HCT116 (cell line): Measurements from ENCODE around the gene TMEM30A. TPM values are rescaled to one million over a fixed set of nuclear protein-coding genes. Genes with fewer than 3 reads are reported as not detected.

Experiments used
- ATAC-seq: fragments of 200-7000 bp; cut with Tn5 transposase; 2 replicates; pipeline ENCODE4 v1.9.1; 2020; ENCODE audit warnings: mild to moderate bottlenecking, moderate library complexity
- BruUV-seq: library from RNA; stranded (reverse); fragments of 400-500 nt; replicated peaks from 2 replicates; lab custom pipeline; 2021; lab: Mats Ljungman, UMichigan
- CTCF ChIA-PET: fragments of 300-600 bp; sonication (Branson Sonifier 250); formaldehyde crosslinking; loops from one replicate; lab custom pipeline; 2021; ENCODE audit warnings: antibody characterized with exemption; lab: Charles Lee
- POLR2A ChIA-PET: fragments of 300-600, 350-600 bp; sonication (Branson Sonifier 250); formaldehyde crosslinking; loops from one replicate; lab custom pipeline; 2021; ENCODE audit warnings: antibody characterized with exemption; lab: Charles Lee
- RAD21 ChIA-PET, 2 experiments: fragments of 300-600 bp; sonication (Branson Sonifier 250); formaldehyde crosslinking; loops; one replicate each; lab custom pipeline; 2023; ENCODE audit warnings: low total read pairs in 2 of 2; ENCODE audit not compliant: uncharacterized antibody in 2 of 2, unreplicated experiment in 2 of 2, low non-redundant PET in 1 of 2; lab: Charles Lee
- DNase-seq: peaks from one replicate; pipeline ENCODE4 v3.0.0-alpha.2; 2010; ENCODE audit warnings: low read depth, low spot score
- H2AFZ ChIP-seq: fragments of 200-600 bp; shearing (Covaris generic), sonication (generic); 2 replicates; pipeline ENCODE4 v1.6.1; 2017; ENCODE audit warnings: low read depth, mixed run types, mixed read lengths, antibody characterized with exemption, low read length; ENCODE audit not compliant: poor library complexity, severe bottlenecking
- H3K27ac ChIP-seq: 2 replicates; pipeline ENCODE4 v1.5.1; 2012; ENCODE audit warnings: low read depth, low read length
- H3K27me3 ChIP-seq: fragments of 200-600 bp; sonication (generic); 2 replicates; pipeline ENCODE4 v1.6.1; 2016; ENCODE audit warnings: mixed run types, low read length, mixed read lengths; ENCODE audit not compliant: insufficient read depth
- H3K36me3 ChIP-seq, 2 experiments: fragments of 200-500 bp in 1 of 2; fragments of 200-600 bp in 1 of 2; sonication (Bioruptor generic) in 1 of 2; sonication (generic) in 1 of 2; 2 replicates each; pipeline versions ENCODE4 v1.5.1 to v1.6.1; 2014 to 2016; ENCODE audit warnings: low read length in 2 of 2, inconsistent platforms in 1 of 2, mixed read lengths in 1 of 2, mixed run types in 1 of 2; ENCODE audit not compliant: insufficient read depth in 2 of 2, control insufficient read depth in 1 of 2
- H3K4me1 ChIP-seq, 2 experiments: fragments of 200-600 bp in 1 of 2; sonication (generic) in 1 of 2; 2 replicates each; pipeline versions ENCODE4 v1.5.1 to v1.6.1; 2012 to 2017; ENCODE audit warnings: low read length in 2 of 2, inconsistent platforms in 1 of 2, mild to moderate bottlenecking in 1 of 2, mixed read lengths in 1 of 2, mixed run types in 1 of 2, moderate library complexity in 1 of 2; ENCODE audit not compliant: insufficient read depth in 2 of 2, control insufficient read depth in 1 of 2
- H3K4me2 ChIP-seq: fragments of 200-600 bp; sonication (generic); 2 replicates; pipeline ENCODE4 v1.6.1; 2017; ENCODE audit warnings: mixed run types, low read length, mixed read lengths
- H3K4me3 ChIP-seq, 2 experiments: fragments of 200-600 bp in 1 of 2; sonication (generic) in 1 of 2; replicated peaks in 1 of 2; 2 replicates each; pipeline ENCODE4 v1.5.1; 2011 to 2016; ENCODE audit warnings: low read length in 2 of 2, control low read depth in 1 of 2, low read depth in 1 of 2, mild to moderate bottlenecking in 1 of 2, mixed read lengths in 1 of 2, mixed run types in 1 of 2
- H3K79me2 ChIP-seq: fragments of 200-600 bp; sonication (generic); 2 replicates; pipeline ENCODE4 v1.6.1; 2017; ENCODE audit warnings: mild to moderate bottlenecking, mixed run types, low read length, moderate library complexity, mixed read lengths; ENCODE audit not compliant: insufficient read depth
- H3K9ac ChIP-seq: fragments of 200-600 bp; sonication (generic); 2 replicates; pipeline ENCODE4 v1.6.1; 2016; ENCODE audit warnings: low read length, mixed read lengths
- H3K9me2 ChIP-seq: fragments of 200-600 bp; sonication (generic), shearing (Covaris generic); 2 replicates; pipeline ENCODE4 v1.6.1; 2017; ENCODE audit warnings: mixed run types, mild to moderate bottlenecking, moderate library complexity; ENCODE audit not compliant: insufficient read depth
- H3K9me3 ChIP-seq, 2 experiments: fragments of 200-500 bp in 1 of 2; fragments of 200-600 bp in 1 of 2; sonication (Bioruptor generic) in 1 of 2; sonication (generic) in 1 of 2; 2 replicates each; pipeline ENCODE4 v1.6.1; 2014 to 2017; ENCODE audit warnings: low read length in 2 of 2, mixed read lengths in 2 of 2, inconsistent platforms in 1 of 2, low read depth in 1 of 2, mild to moderate bottlenecking in 1 of 2, mixed run types in 1 of 2, moderate library complexity in 1 of 2; ENCODE audit not compliant: control insufficient read depth in 1 of 2, insufficient read depth in 1 of 2
- H4K20me1 ChIP-seq: fragments of 200-600 bp; sonication (generic), shearing (Covaris generic); 2 replicates; pipeline ENCODE4 v1.6.1; 2017; ENCODE audit warnings: mixed run types, mild to moderate bottlenecking, moderate library complexity; ENCODE audit not compliant: insufficient read depth
- CBX3 ChIP-seq: IDR thresholded peaks from 2 replicates; pipeline ENCODE4 v1.6.1; 2012; ENCODE audit warnings: low read depth
- CEBPB ChIP-seq: IDR thresholded peaks from 2 replicates; pipeline ENCODE4 v1.6.1; 2012; ENCODE audit warnings: low read depth
- EZH2 ChIP-seq: fragments of 200-600 bp; sonication (generic); IDR thresholded peaks from 2 replicates; pipeline ENCODE4 v1.6.1; 2017; ENCODE audit warnings: antibody characterized with exemption, mixed run types
- EZH2phosphoT487 ChIP-seq: fragments of 200-600 bp; IDR thresholded peaks from 2 replicates; pipeline ENCODE4 v1.6.1; 2018; ENCODE audit warnings: antibody characterized with exemption, borderline replicate concordance
- FOSL1 ChIP-seq: IDR thresholded peaks from 2 replicates; pipeline ENCODE4 v1.6.1; 2012; ENCODE audit warnings: low read depth
- JUND ChIP-seq: IDR thresholded peaks from 2 replicates; pipeline ENCODE4 v1.6.1; 2012
- MAX ChIP-seq: IDR thresholded peaks from 2 replicates; pipeline ENCODE4 v1.6.1; 2012
- RAD21 ChIP-seq: IDR thresholded peaks from 2 replicates; pipeline ENCODE4 v1.6.1; 2012; ENCODE audit warnings: low read depth, mild to moderate bottlenecking
- SP1 ChIP-seq: IDR thresholded peaks from 2 replicates; pipeline ENCODE4 v1.6.1; 2012; ENCODE audit warnings: low read depth
- YY1 ChIP-seq: IDR thresholded peaks from 2 replicates; pipeline ENCODE4 v1.6.1; 2011; ENCODE audit warnings: low read length, low read depth, moderate library complexity, mild to moderate bottlenecking; ENCODE audit not compliant: insufficient replicate concordance; ENCODE audit errors: extremely low read depth
- ZNF274 ChIP-seq: fragments of 200-500 bp; sonication (Bioruptor generic); IDR thresholded peaks from 2 replicates; pipeline ENCODE4 v1.6.1; 2014; ENCODE audit warnings: mild to moderate bottlenecking, low read depth, low read length, inconsistent platforms
- intact Hi-C: fragments of 100-400 bp; cut with micrococcal nuclease; formaldehyde crosslinking; loops from 2 replicates; pipeline ENCODE4 v1.10.0; 2022
- total RNA-seq: library from RNA; stranded (reverse); gene quantifications from one replicate; pipeline ENCODE4 v1.2.1, GENCODE V29; 2021; ENCODE audit not compliant: unreplicated experiment
- TF ChIP-seq, protein P1 (sequence below): IDR thresholded peaks from 2 replicates; pipeline ENCODE4 v1.6.1; 2011; ENCODE audit warnings: mild to moderate bottlenecking, low read length, moderate library complexity; ENCODE audit not compliant: insufficient replicate concordance; ENCODE audit errors: extremely low read depth
- TF ChIP-seq, protein P2 (sequence below), 3 experiments: fragments of 200-600 bp in 1 of 3; sonication (generic) in 1 of 3; IDR thresholded peaks in 2 of 3; conservative IDR thresholded peaks in 1 of 3; 2 replicates each; pipeline ENCODE4 v1.5.1; 2012 to 2017; ENCODE audit warnings: low read depth in 2 of 3, low read length in 2 of 3, antibody characterized with exemption in 1 of 3, borderline replicate concordance in 1 of 3, control low read depth in 1 of 3, mild to moderate bottlenecking in 1 of 3, mixed read lengths in 1 of 3, mixed run types in 1 of 3, moderate library complexity in 1 of 3; ENCODE audit not compliant: insufficient read depth in 1 of 3
- TF ChIP-seq, protein P3 (sequence below): IDR thresholded peaks from 2 replicates; pipeline ENCODE4 v1.6.1; 2012; ENCODE audit warnings: low read depth

The TMEM30A gene
- total RNA-seq, 1 experiment from 2014 or later = 73.4 TPM

DNA sequence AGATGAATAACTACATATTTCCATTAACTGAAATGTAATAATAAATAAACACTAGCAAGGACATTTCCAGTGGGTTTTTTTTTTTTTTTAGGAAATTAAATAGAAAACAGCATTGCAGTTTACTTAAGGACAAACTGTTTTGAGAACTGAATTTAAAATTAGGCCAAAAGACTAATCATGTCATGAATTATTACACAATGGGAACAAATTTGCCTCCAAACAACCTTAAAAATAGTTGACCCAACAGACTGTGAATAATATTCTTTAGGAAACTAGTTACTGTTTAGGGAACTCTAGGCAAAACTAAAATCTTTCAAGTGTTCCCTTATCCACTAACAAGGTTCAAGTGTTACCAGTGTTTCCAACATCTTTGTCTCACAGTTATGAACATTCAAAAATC lies 62.3 kb downstream of the TMEM30A start:
- H3K27ac ChIP-seq = no peak overlapping the region
- RAD21 ChIA-PET = no interaction called here
- TF ChIP-seq JUND (no peak), CBX3 (no peak), SP1 (no peak), ZNF274 (no peak), EZH2 (no peak), RAD21 (no peak), CEBPB (no peak), EZH2phosphoT487 (no peak), YY1 (no peak), FOSL1 (no peak), MAX (no peak)
- TF ChIP-seq, protein P1, sequence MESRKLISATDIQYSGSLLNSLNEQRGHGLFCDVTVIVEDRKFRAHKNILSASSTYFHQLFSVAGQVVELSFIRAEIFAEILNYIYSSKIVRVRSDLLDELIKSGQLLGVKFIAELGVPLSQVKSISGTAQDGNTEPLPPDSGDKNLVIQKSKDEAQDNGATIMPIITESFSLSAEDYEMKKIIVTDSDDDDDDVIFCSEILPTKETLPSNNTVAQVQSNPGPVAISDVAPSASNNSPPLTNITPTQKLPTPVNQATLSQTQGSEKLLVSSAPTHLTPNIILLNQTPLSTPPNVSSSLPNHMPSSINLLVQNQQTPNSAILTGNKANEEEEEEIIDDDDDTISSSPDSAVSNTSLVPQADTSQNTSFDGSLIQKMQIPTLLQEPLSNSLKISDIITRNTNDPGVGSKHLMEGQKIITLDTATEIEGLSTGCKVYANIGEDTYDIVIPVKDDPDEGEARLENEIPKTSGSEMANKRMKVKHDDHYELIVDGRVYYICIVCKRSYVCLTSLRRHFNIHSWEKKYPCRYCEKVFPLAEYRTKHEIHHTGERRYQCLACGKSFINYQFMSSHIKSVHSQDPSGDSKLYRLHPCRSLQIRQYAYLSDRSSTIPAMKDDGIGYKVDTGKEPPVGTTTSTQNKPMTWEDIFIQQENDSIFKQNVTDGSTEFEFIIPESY = no peak
- TF ChIP-seq, protein P2, sequence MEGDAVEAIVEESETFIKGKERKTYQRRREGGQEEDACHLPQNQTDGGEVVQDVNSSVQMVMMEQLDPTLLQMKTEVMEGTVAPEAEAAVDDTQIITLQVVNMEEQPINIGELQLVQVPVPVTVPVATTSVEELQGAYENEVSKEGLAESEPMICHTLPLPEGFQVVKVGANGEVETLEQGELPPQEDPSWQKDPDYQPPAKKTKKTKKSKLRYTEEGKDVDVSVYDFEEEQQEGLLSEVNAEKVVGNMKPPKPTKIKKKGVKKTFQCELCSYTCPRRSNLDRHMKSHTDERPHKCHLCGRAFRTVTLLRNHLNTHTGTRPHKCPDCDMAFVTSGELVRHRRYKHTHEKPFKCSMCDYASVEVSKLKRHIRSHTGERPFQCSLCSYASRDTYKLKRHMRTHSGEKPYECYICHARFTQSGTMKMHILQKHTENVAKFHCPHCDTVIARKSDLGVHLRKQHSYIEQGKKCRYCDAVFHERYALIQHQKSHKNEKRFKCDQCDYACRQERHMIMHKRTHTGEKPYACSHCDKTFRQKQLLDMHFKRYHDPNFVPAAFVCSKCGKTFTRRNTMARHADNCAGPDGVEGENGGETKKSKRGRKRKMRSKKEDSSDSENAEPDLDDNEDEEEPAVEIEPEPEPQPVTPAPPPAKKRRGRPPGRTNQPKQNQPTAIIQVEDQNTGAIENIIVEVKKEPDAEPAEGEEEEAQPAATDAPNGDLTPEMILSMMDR (IDR thresholded peaks at IDR 0.05 in 2 of 3, conservative IDR thresholded peaks at IDR 0.05 in 1 of 3; ENCODE audit: borderline replicate concordance in 1 of 3, insufficient read depth in 1 of 3, low read depth in 2 of 3, low read length in 2 of 3) = no peak
- TF ChIP-seq, protein P3, sequence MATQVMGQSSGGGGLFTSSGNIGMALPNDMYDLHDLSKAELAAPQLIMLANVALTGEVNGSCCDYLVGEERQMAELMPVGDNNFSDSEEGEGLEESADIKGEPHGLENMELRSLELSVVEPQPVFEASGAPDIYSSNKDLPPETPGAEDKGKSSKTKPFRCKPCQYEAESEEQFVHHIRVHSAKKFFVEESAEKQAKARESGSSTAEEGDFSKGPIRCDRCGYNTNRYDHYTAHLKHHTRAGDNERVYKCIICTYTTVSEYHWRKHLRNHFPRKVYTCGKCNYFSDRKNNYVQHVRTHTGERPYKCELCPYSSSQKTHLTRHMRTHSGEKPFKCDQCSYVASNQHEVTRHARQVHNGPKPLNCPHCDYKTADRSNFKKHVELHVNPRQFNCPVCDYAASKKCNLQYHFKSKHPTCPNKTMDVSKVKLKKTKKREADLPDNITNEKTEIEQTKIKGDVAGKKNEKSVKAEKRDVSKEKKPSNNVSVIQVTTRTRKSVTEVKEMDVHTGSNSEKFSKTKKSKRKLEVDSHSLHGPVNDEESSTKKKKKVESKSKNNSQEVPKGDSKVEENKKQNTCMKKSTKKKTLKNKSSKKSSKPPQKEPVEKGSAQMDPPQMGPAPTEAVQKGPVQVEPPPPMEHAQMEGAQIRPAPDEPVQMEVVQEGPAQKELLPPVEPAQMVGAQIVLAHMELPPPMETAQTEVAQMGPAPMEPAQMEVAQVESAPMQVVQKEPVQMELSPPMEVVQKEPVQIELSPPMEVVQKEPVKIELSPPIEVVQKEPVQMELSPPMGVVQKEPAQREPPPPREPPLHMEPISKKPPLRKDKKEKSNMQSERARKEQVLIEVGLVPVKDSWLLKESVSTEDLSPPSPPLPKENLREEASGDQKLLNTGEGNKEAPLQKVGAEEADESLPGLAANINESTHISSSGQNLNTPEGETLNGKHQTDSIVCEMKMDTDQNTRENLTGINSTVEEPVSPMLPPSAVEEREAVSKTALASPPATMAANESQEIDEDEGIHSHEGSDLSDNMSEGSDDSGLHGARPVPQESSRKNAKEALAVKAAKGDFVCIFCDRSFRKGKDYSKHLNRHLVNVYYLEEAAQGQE = no peak
- TF ChIP-seq, all 23 proteins: peak for 0
- no TSS peak for BruUV-seq
- ChIA-PET CTCF (no interaction called here), POLR2A (no interaction called here)
- Histone ChIP-seq H3K79me2 (no peaks in the 10 kb centered on the region), H3K9me2 (no peaks in the 10 kb centered on the region), H4K20me1 (no peaks in the 10 kb centered on the region), H2AFZ (no peak overlapping the region), H3K4me3 (no peak overlapping the region), H3K36me3 (no peaks in the 10 kb centered on the region), H3K9ac (no peak overlapping the region), H3K27me3 (no peaks in the 10 kb centered on the region), H3K9me3 (no peaks in the 10 kb centered on the region), H3K4me2 (no peak overlapping the region), H3K4me1 (peaks cover 0 to 4% of the 10 kb centered on the region in 2 experiments; a peak in 2 of 4 replicates)
- intact Hi-C loops = no loop called here
- DNase-seq (no peak), ATAC-seq (no peak)
